Measurements from ENCODE around the gene SLC6A7. TPM values are rescaled to one million over a fixed set of nuclear protein-coding genes. Genes with fewer than 3 reads are reported as not detected.

Gene SLC6A7
- total RNA-seq, 1 donor from 2014 or later, result not detected

GRCh38 chr5:150186137-150186536 lies 3.7 kb upstream of the SLC6A7 start:
- intact Hi-C loops (cut with DNase I), result no loop called here
- no peak for DNase-seq (ENCODE audit: low spot score)

- intact Hi-C loops (cut with DNase I), result no loop called here
- no peak for DNase-seq (ENCODE audit: low spot score)
These were observed 3.0 kb upstream of the SLC6A7 start for GRCh38 chr5:150186897-150187296.

GRCh38 chr5:150188146-150188842 lies 1.6 kb upstream of the SLC6A7 start:
- DNase-seq (ENCODE audit: low spot score), result no peak
- intact Hi-C loops (cut with DNase I), result no loop called here

- intact Hi-C loops (cut with DNase I), result no loop called here
- DNase-seq (ENCODE audit: low spot score), result no peak
These were observed 536 bp upstream of the SLC6A7 start for GRCh38 chr5:150189326-150189725.

- intact Hi-C loops (cut with DNase I), result no loop called here
- no peak for DNase-seq (ENCODE audit: low spot score)
These were observed 679 bp downstream of the SLC6A7 start for GRCh38 chr5:150190503-150190979.

- intact Hi-C loops (cut with DNase I), result no loop called here
- no peak for DNase-seq (ENCODE audit: low spot score)
These were observed 1.1 kb downstream of the SLC6A7 start for GRCh38 chr5:150190987-150191386.

- intact Hi-C loops (cut with DNase I), result no loop called here
- no peak for DNase-seq (ENCODE audit: low spot score)
These were observed 2.6 kb downstream of the SLC6A7 start for GRCh38 chr5:150192462-150192861.

- no peak for DNase-seq (ENCODE audit: low spot score)
- intact Hi-C loops (cut with DNase I), result no loop called here
These were observed 6.0 kb downstream of the SLC6A7 start for GRCh38 chr5:150195736-150196485.

GRCh38 chr5:150196514-150196913 lies 6.7 kb downstream of the SLC6A7 start:
- DNase-seq (ENCODE audit: low spot score), result no peak
- intact Hi-C loops (cut with DNase I), result no loop called here

- DNase-seq (ENCODE audit: low spot score), result no peak
- intact Hi-C loops (cut with DNase I), result no loop called here
These were observed 7.1 kb downstream of the SLC6A7 start for GRCh38 chr5:150196986-150197385.

GRCh38 chr5:150197476-150197875 lies 7.6 kb downstream of the SLC6A7 start:
- intact Hi-C loops (cut with DNase I), result no loop called here
- no peak for DNase-seq (ENCODE audit: low spot score)

- intact Hi-C loops (cut with DNase I), result no loop called here
- DNase-seq (ENCODE audit: low spot score), result no peak
These were observed 12.6 kb downstream of the SLC6A7 start for GRCh38 chr5:150202501-150202900.

GRCh38 chr5:150203832-150204589 lies 14.1 kb downstream of the SLC6A7 start:
- intact Hi-C loops (cut with DNase I), result no loop called here
- DNase-seq (ENCODE audit: low spot score), result no peak

- intact Hi-C loops (cut with DNase I), result no loop called here
- DNase-seq (ENCODE audit: low spot score), result no peak
These were observed 14.7 kb downstream of the SLC6A7 start for GRCh38 chr5:150204590-150204960.

GRCh38 chr5:150206098-150206778 lies 16.4 kb downstream of the SLC6A7 start:
- no peak for DNase-seq (ENCODE audit: low spot score)
- intact Hi-C loops (cut with DNase I), result no loop called here

- DNase-seq (ENCODE audit: low spot score), result no peak
- intact Hi-C loops (cut with DNase I), result no loop called here
These were observed 16.9 kb downstream of the SLC6A7 start for GRCh38 chr5:150206779-150207115.

- intact Hi-C loops (cut with DNase I), result no loop called here
- DNase-seq (ENCODE audit: low spot score), result no peak
These were observed 18.6 kb downstream of the SLC6A7 start for GRCh38 chr5:150208187-150209098.

- intact Hi-C loops (cut with DNase I), result no loop called here
These were observed 19.3 kb downstream of the SLC6A7 start for GRCh38 chr5:150209099-150209635.

GRCh38 chr5:150210644-150211043 lies 20.8 kb downstream of the SLC6A7 start:
- intact Hi-C loops (cut with DNase I), result no loop called here
- no peak for DNase-seq (ENCODE audit: low spot score)

More at GRCh38 chr5:150209099-150209635, 19.3 kb downstream of the SLC6A7 start:
- DNase-seq (ENCODE audit: low spot score), result no peak

Measured in cardiac septum (tissue), 1 donor.